ENCODE measurements around the gene DHX16. TPM values are rescaled to one million over a fixed set of nuclear protein-coding genes. Genes with fewer than 3 reads are reported as not detected.
"Not testable (repeated sequence)": the region's sequence is repeated elsewhere in the genome, so short reads cannot be mapped to it uniquely, and the experiment has no call there.

DHX16 gene
- total RNA-seq, 1 donor from 2014 or later, result 28.4 TPM

- no peaks in the 10 kb centered on the region for H3K9me3 ChIP-seq
- peak overlapping the region; percentile 93 for H3K4me3 ChIP-seq
- TF ChIP-seq CTCF (IDR thresholded peaks at IDR 0.05), result no peak
- H3K4me1 ChIP-seq, result peaks cover 54% of the 10 kb centered on the region
- DNase-seq (no peak), ATAC-seq (no peak)
- no peaks in the 10 kb centered on the region for H3K27me3 ChIP-seq (ENCODE audit: low read depth)
- H3K27ac ChIP-seq, result peak overlapping the region; percentile 94
- peaks cover 36% of the 10 kb centered on the region for H3K36me3 ChIP-seq
- intact Hi-C loops (cut with DNase I), result no loop called here
Observed at GRCh38 chr6:30719356-30719755, 46.5 kb upstream of the DHX16 start.

GRCh38 chr6:30717845-30718720, 45.3 kb upstream of the DHX16 start:
- intact Hi-C loops (cut with DNase I), result not testable (repeated sequence)

GRCh38 chr6:30717129-30717844, 44.5 kb upstream of the DHX16 start, which contains the start of gene MDC1:
Gene MDC1 (minus strand): TSS chr6:30717281. CDS start chr6:30715175, 2,106 bp downstream.
- Histone ChIP-seq H3K9me3 (no peaks in the 10 kb centered on the region), H3K27ac (peak within 1 kb of the TSS; percentile 90), H3K27me3 (ENCODE audit: low read depth) (no peaks in the 10 kb centered on the region), H3K36me3 (peaks cover 36% of the 10 kb centered on the region), H3K4me1 (peaks cover 38% of the 10 kb centered on the region), H3K4me3 (peak within 1 kb of the TSS; percentile 65)
- DNase-seq (peak; percentile 100), ATAC-seq (peak; percentile 84 to 90)
- peak; percentile 59 for TF ChIP-seq CTCF (IDR thresholded peaks at IDR 0.05)
- intact Hi-C loops (cut with DNase I), result no loop called here

More at GRCh38 chr6:30717845-30718720, 45.3 kb upstream of the DHX16 start:
- not testable (repeated sequence) for H3K27me3 ChIP-seq (ENCODE audit: low read depth); H3K9me3 ChIP-seq; DNase-seq; ATAC-seq
- peak overlapping the region; percentile 90 for H3K27ac ChIP-seq
- peak overlapping the region; percentile 65 for H3K4me3 ChIP-seq
- H3K4me1 ChIP-seq, result peaks cover 46% of the 10 kb centered on the region
- H3K36me3 ChIP-seq, result peaks cover 36% of the 10 kb centered on the region

GRCh38 chr6:30716879-30717128, 44.0 kb upstream of the DHX16 start:
- Histone ChIP-seq H3K4me1 (peaks cover 33% of the 10 kb centered on the region), H3K27ac (peak overlapping the region; percentile 90), H3K4me3 (peak overlapping the region; percentile 65), H3K9me3 (no peaks in the 10 kb centered on the region), H3K27me3 (ENCODE audit: low read depth) (no peaks in the 10 kb centered on the region), H3K36me3 (peaks cover 36% of the 10 kb centered on the region)
- no peak for ATAC-seq
- intact Hi-C loops (cut with DNase I), result no loop called here
- no peak for DNase-seq
- no peak for TF ChIP-seq CTCF (IDR thresholded peaks at IDR 0.05)

GRCh38 chr6:30714263-30714662, 41.5 kb upstream of the DHX16 start:
- ATAC-seq (no peak), DNase-seq (no peak)
- no peak overlapping the region for H3K4me3 ChIP-seq
- no peaks in the 10 kb centered on the region for H3K9me3 ChIP-seq
- H3K4me1 ChIP-seq, result peaks cover 26% of the 10 kb centered on the region
- no peak overlapping the region for H3K27ac ChIP-seq
- intact Hi-C loops (cut with DNase I), result no loop called here
- H3K27me3 ChIP-seq (ENCODE audit: low read depth), result no peaks in the 10 kb centered on the region
- peaks cover 61% of the 10 kb centered on the region for H3K36me3 ChIP-seq
- no peak for TF ChIP-seq CTCF (IDR thresholded peaks at IDR 0.05)

Measured in lower lobe of right lung (tissue), 2 donors.